ENCODE results near the gene ELF1. TPM values are rescaled to one million over a fixed set of nuclear protein-coding genes. Genes with fewer than 3 reads are reported as not detected.
"Not testable (repeated sequence)": the region's sequence is repeated elsewhere in the genome, so short reads cannot be mapped to it uniquely, and the experiment has no call there.

Gene ELF1
- total RNA-seq, 1 donor from 2014 or later, result 19.2 TPM

DNA sequence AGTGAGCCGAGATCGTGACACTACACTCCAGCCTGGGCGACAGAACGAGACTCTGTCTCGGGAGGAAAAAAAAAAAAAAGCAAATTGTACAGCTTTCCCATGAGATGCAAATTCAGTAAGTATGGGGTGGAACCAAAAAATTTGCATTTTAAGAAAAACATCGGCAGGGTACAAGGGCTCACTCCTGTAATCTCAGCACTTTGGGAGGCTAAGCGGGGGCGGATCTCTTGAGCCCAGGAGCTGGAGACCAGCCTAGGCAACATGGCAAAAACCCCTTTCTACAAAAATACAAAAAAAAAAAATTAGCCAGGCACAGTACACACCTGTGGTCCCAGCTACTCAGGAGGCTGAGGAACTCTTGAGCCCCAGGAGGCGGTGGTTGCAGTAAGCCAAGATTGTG lies 91.2 kb downstream of the ELF1 start:
- Mint-ChIP-seq H3K9me3 (no peaks in the 10 kb centered on the region), H3K27me3 (ENCODE audit: low read depth) (no peaks in the 10 kb centered on the region), H3K36me3 (ENCODE audit: low read depth) (no peaks in the 10 kb centered on the region), H3K4me3 (no peak overlapping the region), H3K4me1 (no peaks in the 10 kb centered on the region), H3K27ac (ENCODE audit: unreplicated experiment) (no peak overlapping the region)
- no peak for TF ChIP-seq CTCF (conservative IDR thresholded peaks at IDR 0.05)
- DNase-seq (ENCODE audit: low read depth, low spot score), result no peak

GRCh38 chr13:40923867-40924266 lies 95.2 kb downstream of the ELF1 start:
- H3K27ac Mint-ChIP-seq (ENCODE audit: unreplicated experiment), result no peak overlapping the region
- DNase-seq (ENCODE audit: low read depth, low spot score), result no peak
- peak overlapping the region; percentile 41 for H3K4me3 Mint-ChIP-seq
- H3K27me3 Mint-ChIP-seq (ENCODE audit: low read depth), result no peaks in the 10 kb centered on the region
- TF ChIP-seq CTCF (conservative IDR thresholded peaks at IDR 0.05), result no peak
- no peaks in the 10 kb centered on the region for H3K36me3 Mint-ChIP-seq (ENCODE audit: low read depth)
- no peaks in the 10 kb centered on the region for H3K9me3 Mint-ChIP-seq
- peaks cover 12% of the 10 kb centered on the region for H3K4me1 Mint-ChIP-seq

GRCh38 chr13:40922437-40923040 lies 96.6 kb downstream of the ELF1 start:
- no peak for DNase-seq (ENCODE audit: low read depth, low spot score)
- peak overlapping the region; percentile 89 for H3K4me3 Mint-ChIP-seq
- H3K4me1 Mint-ChIP-seq, result peaks cover 12% of the 10 kb centered on the region
- H3K27ac Mint-ChIP-seq (ENCODE audit: unreplicated experiment), result no peak overlapping the region
- H3K27me3 Mint-ChIP-seq (ENCODE audit: low read depth), result no peaks in the 10 kb centered on the region
- no peaks in the 10 kb centered on the region for H3K9me3 Mint-ChIP-seq
- no peak for TF ChIP-seq CTCF (conservative IDR thresholded peaks at IDR 0.05)
- H3K36me3 Mint-ChIP-seq (ENCODE audit: low read depth), result no peaks in the 10 kb centered on the region

DNA sequence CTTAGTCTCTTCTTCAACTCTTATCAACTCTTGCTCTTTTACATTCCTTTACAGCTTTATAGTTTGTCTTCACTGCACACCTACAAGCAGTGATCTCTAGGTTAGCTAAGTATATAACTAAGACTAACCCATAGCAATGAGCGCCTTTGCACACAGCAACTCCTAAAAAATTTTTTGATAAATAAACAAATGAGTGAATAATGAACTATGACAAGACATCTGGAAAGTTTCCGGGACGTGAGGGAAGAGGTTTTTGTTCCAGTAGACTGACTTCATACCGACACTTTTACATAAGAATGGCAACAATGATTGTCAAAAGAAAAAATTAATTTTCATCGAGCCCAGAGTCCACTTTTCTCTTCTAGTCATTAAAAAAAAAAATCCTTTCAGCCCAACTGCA lies 98.3 kb downstream of the ELF1 start:
- Mint-ChIP-seq H3K4me3 (peak overlapping the region; percentile 94), H3K9me3 (no peaks in the 10 kb centered on the region), H3K36me3 (ENCODE audit: low read depth) (no peaks in the 10 kb centered on the region), H3K4me1 (peaks cover 12% of the 10 kb centered on the region), H3K27ac (ENCODE audit: unreplicated experiment) (peak overlapping the region; percentile 93), H3K27me3 (ENCODE audit: low read depth) (no peaks in the 10 kb centered on the region)
- TF ChIP-seq CTCF (conservative IDR thresholded peaks at IDR 0.05), result no peak
- DNase-seq (ENCODE audit: low read depth, low spot score), result no peak

DNA sequence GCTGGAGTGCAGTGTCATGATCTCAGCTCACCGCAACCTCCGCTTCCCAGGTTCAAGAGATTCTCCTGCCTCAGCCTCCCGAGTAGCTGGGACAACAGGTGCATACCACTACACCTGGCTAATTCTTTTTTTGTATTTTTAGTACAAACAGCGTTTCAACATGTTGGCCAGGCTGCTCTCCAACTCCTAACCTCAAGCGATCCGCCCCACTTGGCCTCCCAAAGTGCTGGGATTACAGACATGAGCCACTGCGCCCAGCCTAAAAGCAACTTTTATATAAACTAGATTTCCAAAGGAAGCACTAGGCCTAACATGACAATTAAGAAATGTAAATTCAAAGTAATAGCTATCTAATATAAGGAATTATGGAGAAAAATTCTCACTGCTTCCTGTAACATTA lies 99.2 kb downstream of the ELF1 start:
- DNase-seq (ENCODE audit: low read depth, low spot score); H3K9me3 Mint-ChIP-seq; H3K27me3 Mint-ChIP-seq (ENCODE audit: low read depth); H3K36me3 Mint-ChIP-seq (ENCODE audit: low read depth); H3K27ac Mint-ChIP-seq (ENCODE audit: unreplicated experiment): not testable (repeated sequence)
- peak overlapping the region; percentile 94 for H3K4me3 Mint-ChIP-seq
- peaks cover 12% of the 10 kb centered on the region for H3K4me1 Mint-ChIP-seq

- Mint-ChIP-seq H3K9me3 (no peaks in the 10 kb centered on the region), H3K4me3 (no peak overlapping the region), H3K4me1 (peaks cover 12% of the 10 kb centered on the region), H3K36me3 (ENCODE audit: low read depth) (no peaks in the 10 kb centered on the region), H3K27me3 (ENCODE audit: low read depth) (no peaks in the 10 kb centered on the region), H3K27ac (ENCODE audit: unreplicated experiment) (no peak overlapping the region)
- TF ChIP-seq CTCF (conservative IDR thresholded peaks at IDR 0.05), result no peak
- DNase-seq (ENCODE audit: low read depth, low spot score), result no peak
These were observed 102.7 kb downstream of the ELF1 start for GRCh38 chr13:40916207-40916998.

DNA sequence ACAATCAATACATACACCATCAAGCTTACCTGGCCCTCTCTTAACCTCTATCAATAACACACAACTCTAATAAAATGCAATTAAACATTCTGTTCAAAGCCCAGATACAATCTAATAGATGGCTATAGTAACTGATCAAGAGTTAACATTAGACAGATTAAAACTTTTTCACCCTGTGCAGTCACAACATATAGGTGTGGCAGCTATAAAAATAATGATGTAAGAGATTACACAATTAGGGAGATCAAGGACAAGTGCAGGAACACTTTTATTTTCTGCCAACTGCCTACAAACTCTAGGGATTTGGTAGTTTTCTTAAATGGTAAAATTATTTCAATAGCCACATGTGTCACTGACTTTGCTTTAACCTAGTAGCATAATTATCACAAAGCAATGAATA lies 104.3 kb downstream of the ELF1 start:
- H3K4me3 Mint-ChIP-seq; DNase-seq (ENCODE audit: low read depth, low spot score); H3K9me3 Mint-ChIP-seq; H3K36me3 Mint-ChIP-seq (ENCODE audit: low read depth); H3K27ac Mint-ChIP-seq (ENCODE audit: unreplicated experiment); H3K4me1 Mint-ChIP-seq; H3K27me3 Mint-ChIP-seq (ENCODE audit: low read depth): not testable (repeated sequence)

Measured in neural crest cell (in vitro differentiated cells).